Measurements from ENCODE around the gene KIF23. TPM values are rescaled to one million over a fixed set of nuclear protein-coding genes. Genes with fewer than 3 reads are reported as not detected.

The KIF23 gene
- total RNA-seq, 2 experiments from 2014 or later, result 54.0 to 61.6 TPM

DNA sequence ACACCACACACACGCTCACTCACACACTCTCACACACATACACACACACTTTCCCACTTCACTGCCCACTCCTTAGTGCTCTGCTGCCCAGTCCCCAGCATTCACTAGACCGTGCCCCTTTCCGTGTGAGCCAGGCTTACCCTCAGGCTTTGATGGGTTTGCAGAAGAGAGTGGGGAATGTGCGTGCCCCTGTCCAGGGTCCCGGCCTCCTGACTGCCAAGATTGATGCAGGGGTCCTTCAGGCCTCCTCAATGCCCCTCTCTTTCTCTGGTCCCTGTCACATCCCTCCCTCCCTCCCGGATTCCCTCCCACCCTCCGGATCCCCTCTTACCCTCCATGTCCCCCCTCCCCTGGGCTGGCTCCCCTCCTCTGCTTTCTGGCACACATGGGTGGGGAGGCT lies 27.9 kb upstream of the KIF23 start:
- Histone ChIP-seq H3K27ac (ENCODE audit: low read depth, low read length, poor library complexity, severe bottlenecking) (no peak overlapping the region), H3K4me2 (ENCODE audit: low read length) (no peak overlapping the region), H3K4me1 (ENCODE audit: insufficient read depth, low read length, poor library complexity, severe bottlenecking) (no peaks in the 10 kb centered on the region), H3K79me2 (ENCODE audit: insufficient read depth, low read depth, low read length) (no peaks in the 10 kb centered on the region), H3K36me3 (ENCODE audit: insufficient read depth, low read length) (no peaks in the 10 kb centered on the region), H3K9me2 (ENCODE audit: insufficient read depth, low read length) (no peaks in the 10 kb centered on the region), H3K9me3 (ENCODE audit: low read length) (no peaks in the 10 kb centered on the region), H2AFZ (ENCODE audit: low read length) (no peak overlapping the region), H4K20me1 (ENCODE audit: insufficient read depth, low read length) (no peaks in the 10 kb centered on the region), H3K4me3 (ENCODE audit: low read depth, low read length, poor library complexity, severe bottlenecking) (no peak overlapping the region)
- ChIA-PET CTCF (ENCODE audit: unreplicated experiment) (no interaction called here), POLR2A (no interaction called here)
- intact Hi-C loops (cut with micrococcal nuclease; ENCODE audit: unreplicated experiment), result no loop called here
- no peak for TF ChIP-seq EZH2phosphoT487 (IDR thresholded peaks at IDR 0.05; ENCODE audit: borderline replicate concordance, low read depth, low read length)
- TF ChIP-seq, protein P1, sequence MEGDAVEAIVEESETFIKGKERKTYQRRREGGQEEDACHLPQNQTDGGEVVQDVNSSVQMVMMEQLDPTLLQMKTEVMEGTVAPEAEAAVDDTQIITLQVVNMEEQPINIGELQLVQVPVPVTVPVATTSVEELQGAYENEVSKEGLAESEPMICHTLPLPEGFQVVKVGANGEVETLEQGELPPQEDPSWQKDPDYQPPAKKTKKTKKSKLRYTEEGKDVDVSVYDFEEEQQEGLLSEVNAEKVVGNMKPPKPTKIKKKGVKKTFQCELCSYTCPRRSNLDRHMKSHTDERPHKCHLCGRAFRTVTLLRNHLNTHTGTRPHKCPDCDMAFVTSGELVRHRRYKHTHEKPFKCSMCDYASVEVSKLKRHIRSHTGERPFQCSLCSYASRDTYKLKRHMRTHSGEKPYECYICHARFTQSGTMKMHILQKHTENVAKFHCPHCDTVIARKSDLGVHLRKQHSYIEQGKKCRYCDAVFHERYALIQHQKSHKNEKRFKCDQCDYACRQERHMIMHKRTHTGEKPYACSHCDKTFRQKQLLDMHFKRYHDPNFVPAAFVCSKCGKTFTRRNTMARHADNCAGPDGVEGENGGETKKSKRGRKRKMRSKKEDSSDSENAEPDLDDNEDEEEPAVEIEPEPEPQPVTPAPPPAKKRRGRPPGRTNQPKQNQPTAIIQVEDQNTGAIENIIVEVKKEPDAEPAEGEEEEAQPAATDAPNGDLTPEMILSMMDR (conservative IDR thresholded peaks at IDR 0.05; ENCODE audit: low read length), result no peak
- no peak for DNase-seq (ENCODE audit: low spot score)
- no TSS peak for BruUV-seq (replicated peaks)

DNA sequence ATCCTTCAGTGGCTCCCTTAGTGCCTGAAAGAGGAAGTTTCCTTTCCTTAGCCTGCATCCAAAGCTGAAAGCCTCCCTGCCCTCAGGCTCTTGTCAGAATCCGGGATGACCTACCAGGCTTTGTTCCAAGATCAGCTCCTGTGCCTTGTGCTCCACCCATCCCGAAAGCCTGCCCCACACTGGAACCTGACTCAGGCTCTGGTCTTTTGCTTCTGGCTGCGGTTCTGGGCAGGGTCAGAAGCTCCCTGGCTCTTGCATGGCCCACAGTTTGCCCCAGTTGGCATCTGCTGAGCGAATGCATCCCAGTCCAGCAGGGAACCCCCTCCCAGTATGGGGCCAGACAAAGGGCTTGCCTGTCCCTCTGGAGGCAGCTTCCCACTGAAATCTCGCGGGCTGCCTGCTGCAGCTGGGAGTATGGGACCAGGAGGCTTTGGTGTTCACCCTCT lies 25.9 kb upstream of the KIF23 start:
- DNase-seq (ENCODE audit: low spot score), result no peak
- no peaks in the 10 kb centered on the region for H3K9me2 ChIP-seq (ENCODE audit: insufficient read depth, low read length)
- intact Hi-C loops (cut with micrococcal nuclease; ENCODE audit: unreplicated experiment), result no loop called here
- H3K27ac ChIP-seq (ENCODE audit: low read depth, low read length, poor library complexity, severe bottlenecking), result no peak overlapping the region
- H3K79me2 ChIP-seq (ENCODE audit: insufficient read depth, low read depth, low read length), result no peaks in the 10 kb centered on the region
- no peaks in the 10 kb centered on the region for H3K36me3 ChIP-seq (ENCODE audit: insufficient read depth, low read length)
- H3K4me1 ChIP-seq (ENCODE audit: insufficient read depth, low read length, poor library complexity, severe bottlenecking), result no peaks in the 10 kb centered on the region
- no peak overlapping the region for H3K4me2 ChIP-seq (ENCODE audit: low read length)
- TF ChIP-seq, protein P1 (conservative IDR thresholded peaks at IDR 0.05; ENCODE audit: low read length), result no peak
- no peak for TF ChIP-seq EZH2phosphoT487 (IDR thresholded peaks at IDR 0.05; ENCODE audit: borderline replicate concordance, low read depth, low read length)
- POLR2A ChIA-PET, result interaction anchor here (0.6 kb wide), 1 partner anchor 15 kb away, joined by 4 read pairs; no protein-coding TSS in a partner anchor
- no TSS peak for BruUV-seq (replicated peaks)
- H3K4me3 ChIP-seq (ENCODE audit: low read depth, low read length, poor library complexity, severe bottlenecking), result no peak overlapping the region
- CTCF ChIA-PET (ENCODE audit: unreplicated experiment), result no interaction called here
- H3K9me3 ChIP-seq (ENCODE audit: low read length), result no peaks in the 10 kb centered on the region
- H2AFZ ChIP-seq (ENCODE audit: low read length), result no peak overlapping the region
- no peaks in the 10 kb centered on the region for H4K20me1 ChIP-seq (ENCODE audit: insufficient read depth, low read length)

DNA sequence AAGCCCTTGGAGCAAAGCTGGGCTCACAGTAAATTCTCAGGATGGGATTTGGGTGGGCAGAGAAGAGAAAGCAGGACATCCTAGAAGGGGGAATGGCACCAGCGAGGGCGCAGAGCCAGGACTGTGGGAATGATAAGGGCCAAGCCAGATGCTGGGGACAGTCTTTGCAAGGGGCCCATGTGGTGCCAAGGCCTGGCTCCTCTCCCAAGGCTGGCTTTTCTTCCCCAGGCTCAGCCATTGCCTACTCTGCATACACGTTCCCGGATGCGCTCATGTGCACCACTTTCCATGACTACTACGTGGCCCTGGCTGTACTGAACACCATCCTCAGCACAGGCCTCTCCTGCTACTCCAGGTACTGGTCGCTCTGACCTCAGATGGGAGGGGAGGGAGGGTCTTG lies 24.7 kb upstream of the KIF23 start:
- Histone ChIP-seq H3K4me2 (ENCODE audit: low read length) (no peak overlapping the region), H3K9me2 (ENCODE audit: insufficient read depth, low read length) (no peaks in the 10 kb centered on the region), H3K4me1 (ENCODE audit: insufficient read depth, low read length, poor library complexity, severe bottlenecking) (peaks cover 4% of the 10 kb centered on the region), H4K20me1 (ENCODE audit: insufficient read depth, low read length) (no peaks in the 10 kb centered on the region), H3K27ac (ENCODE audit: low read depth, low read length, poor library complexity, severe bottlenecking) (no peak overlapping the region), H3K4me3 (ENCODE audit: low read depth, low read length, poor library complexity, severe bottlenecking) (no peak overlapping the region), H3K36me3 (ENCODE audit: insufficient read depth, low read length) (no peaks in the 10 kb centered on the region), H3K9me3 (ENCODE audit: low read length) (no peaks in the 10 kb centered on the region), H3K79me2 (ENCODE audit: insufficient read depth, low read depth, low read length) (no peaks in the 10 kb centered on the region), H2AFZ (ENCODE audit: low read length) (no peak overlapping the region)
- TF ChIP-seq EZH2phosphoT487 (IDR thresholded peaks at IDR 0.05; ENCODE audit: borderline replicate concordance, low read depth, low read length), result no peak
- TF ChIP-seq, protein P1 (conservative IDR thresholded peaks at IDR 0.05; ENCODE audit: low read length), result no peak
- CTCF ChIA-PET (ENCODE audit: unreplicated experiment), result no interaction called here
- BruUV-seq (replicated peaks), result no TSS peak
- intact Hi-C loops (cut with micrococcal nuclease; ENCODE audit: unreplicated experiment), result no loop called here
- DNase-seq (ENCODE audit: low spot score), result no peak
- POLR2A ChIA-PET, result no interaction called here
